Measurements from ENCODE around the gene SLMAP.

SLMAP gene

GRCh38 chr3:57838627-57839026, 82.5 kb downstream of the SLMAP start:
- Histone ChIP-seq H3K4me2 (ENCODE audit: insufficient read depth, low read length) (no peak overlapping the region), H3K27ac (ENCODE audit: low read length) (no peak overlapping the region), H4K20me1 (ENCODE audit: insufficient read depth, low read length) (peaks cover 11% of the 10 kb centered on the region; the same call in 1 of the 2 replicates), H2AFZ (ENCODE audit: low read depth, low read length) (no peak overlapping the region), H3K4me1 (ENCODE audit: insufficient read depth, low read length) (no peaks in the 10 kb centered on the region), H3K4me3 (ENCODE audit: low read depth in 1 of 2, low read length in 2 of 2) (no peak overlapping the region), H3K27me3 (ENCODE audit: insufficient read depth, low read length, poor library complexity) (no peaks in the 10 kb centered on the region), H3K36me3 (ENCODE audit: insufficient read depth, low read length) (peaks cover 17% of the 10 kb centered on the region), H3K79me2 (ENCODE audit: insufficient read depth, low read length) (peaks cover 6% of the 10 kb centered on the region; the same call in 1 of the 2 replicates), H3K9ac (ENCODE audit: low read depth, low read length) (no peak overlapping the region), H3K9me3 (ENCODE audit: insufficient read depth, low read length, severe bottlenecking) (no peaks in the 10 kb centered on the region)
- TF ChIP-seq CTCF (IDR thresholded peaks at IDR 0.05; ENCODE audit: borderline replicate concordance, extremely low read depth, low read length, poor library complexity, severe bottlenecking): no peak
- no peak for TF ChIP-seq EZH2 (IDR thresholded peaks at IDR 0.05; ENCODE audit: borderline replicate concordance, low read depth, low read length, severe bottlenecking)
- ATAC-seq (ENCODE audit: insufficient read depth, low read depth): no peak
- no peak for DNase-seq

GRCh38 chr3:57840473-57840872, 84.4 kb downstream of the SLMAP start:
- Histone ChIP-seq H4K20me1 (ENCODE audit: insufficient read depth, low read length) (peaks cover 11% of the 10 kb centered on the region; the same call in 1 of the 2 replicates), H3K4me2 (ENCODE audit: insufficient read depth, low read length) (no peak overlapping the region), H3K27ac (ENCODE audit: low read length) (no peak overlapping the region), H3K79me2 (ENCODE audit: insufficient read depth, low read length) (peaks cover 6% of the 10 kb centered on the region; the same call in 1 of the 2 replicates), H3K4me3 (ENCODE audit: low read depth in 1 of 2, low read length in 2 of 2) (no peak overlapping the region), H3K4me1 (ENCODE audit: insufficient read depth, low read length) (no peaks in the 10 kb centered on the region), H3K9me3 (ENCODE audit: insufficient read depth, low read length, severe bottlenecking) (no peaks in the 10 kb centered on the region), H3K36me3 (ENCODE audit: insufficient read depth, low read length) (peaks cover 17% of the 10 kb centered on the region), H3K9ac (ENCODE audit: low read depth, low read length) (no peak overlapping the region), H2AFZ (ENCODE audit: low read depth, low read length) (no peak overlapping the region), H3K27me3 (ENCODE audit: insufficient read depth, low read length, poor library complexity) (no peaks in the 10 kb centered on the region)
- DNase-seq (no peak), ATAC-seq (ENCODE audit: insufficient read depth, low read depth) (no peak)
- TF ChIP-seq CTCF (IDR thresholded peaks at IDR 0.05; ENCODE audit: borderline replicate concordance, extremely low read depth, low read length, poor library complexity, severe bottlenecking) (no peak), EZH2 (IDR thresholded peaks at IDR 0.05; ENCODE audit: borderline replicate concordance, low read depth, low read length, severe bottlenecking) (no peak)

GRCh38 chr3:57841818-57842217, 85.7 kb downstream of the SLMAP start:
- H3K27ac ChIP-seq (ENCODE audit: low read length): no peak overlapping the region
- H2AFZ ChIP-seq (ENCODE audit: low read depth, low read length): no peak overlapping the region
- no peak overlapping the region for H3K4me2 ChIP-seq (ENCODE audit: insufficient read depth, low read length)
- no peak overlapping the region for H3K9ac ChIP-seq (ENCODE audit: low read depth, low read length)
- H3K4me3 ChIP-seq (ENCODE audit: low read depth in 1 of 2, low read length in 2 of 2): no peak overlapping the region
- H3K36me3 ChIP-seq (ENCODE audit: insufficient read depth, low read length): peaks cover 12% of the 10 kb centered on the region
- peaks cover 6% of the 10 kb centered on the region; the same call in 1 of the 2 replicates for H3K79me2 ChIP-seq (ENCODE audit: insufficient read depth, low read length)
- H3K4me1 ChIP-seq (ENCODE audit: insufficient read depth, low read length): no peaks in the 10 kb centered on the region
- H4K20me1 ChIP-seq (ENCODE audit: insufficient read depth, low read length): peaks cover 9% of the 10 kb centered on the region; the same call in 1 of the 2 replicates
- no peak for ATAC-seq (ENCODE audit: insufficient read depth, low read depth)
- TF ChIP-seq CTCF (IDR thresholded peaks at IDR 0.05; ENCODE audit: borderline replicate concordance, extremely low read depth, low read length, poor library complexity, severe bottlenecking): no peak
- no peaks in the 10 kb centered on the region for H3K9me3 ChIP-seq (ENCODE audit: insufficient read depth, low read length, severe bottlenecking)
- DNase-seq: no peak
- no peaks in the 10 kb centered on the region for H3K27me3 ChIP-seq (ENCODE audit: insufficient read depth, low read length, poor library complexity)
